HG03469 (cell line): Measurements from ENCODE around the gene SYNJ2.
"Not testable (repeated sequence)": the region's sequence is repeated elsewhere in the genome, so short reads cannot be mapped to it uniquely, and the experiment has no call there.

Experiments
- ATAC-seq: cut with Tn5 transposase; IDR thresholded peaks from one replicate; pipeline ENCODE4 v1.9.1; 2021; ENCODE audit warnings: mild to moderate bottlenecking, moderate library complexity, moderate number of reproducible peaks; ENCODE audit not compliant: unreplicated experiment

Gene SYNJ2

GRCh38 chr6:157954150-157955117, 27.2 kb upstream of the SYNJ2 start:
- ATAC-seq: no peak

- ATAC-seq: no peak
These were observed 26.0 kb upstream of the SYNJ2 start for GRCh38 chr6:157955675-157956074.

- no peak for ATAC-seq
These were observed 25.4 kb upstream of the SYNJ2 start for GRCh38 chr6:157956171-157956730.

- no peak for ATAC-seq
These were observed 22.0 kb upstream of the SYNJ2 start for GRCh38 chr6:157959451-157960227.

GRCh38 chr6:157961153-157961831, 20.4 kb upstream of the SYNJ2 start:
- no peak for ATAC-seq

- no peak for ATAC-seq
These were observed 19.7 kb upstream of the SYNJ2 start for GRCh38 chr6:157961832-157962575.

- no peak for ATAC-seq
These were observed 18.9 kb upstream of the SYNJ2 start for GRCh38 chr6:157962601-157963302.

- no peak for ATAC-seq
These were observed 17.6 kb upstream of the SYNJ2 start for GRCh38 chr6:157964100-157964499.

GRCh38 chr6:157965387-157965786, 16.3 kb upstream of the SYNJ2 start:
- ATAC-seq: no peak

- ATAC-seq: no peak
These were observed 15.1 kb upstream of the SYNJ2 start for GRCh38 chr6:157966589-157966977.

- no peak for ATAC-seq
These were observed 14.6 kb upstream of the SYNJ2 start for GRCh38 chr6:157967020-157967419.

- no peak for ATAC-seq
These were observed 14.2 kb upstream of the SYNJ2 start for GRCh38 chr6:157967486-157967885.

- not testable (repeated sequence) for ATAC-seq
These were observed 9.5 kb upstream of the SYNJ2 start for GRCh38 chr6:157972177-157972576.

- ATAC-seq: no peak
These were observed 7.2 kb upstream of the SYNJ2 start for GRCh38 chr6:157974341-157974894.

- no peak for ATAC-seq
These were observed 6.7 kb upstream of the SYNJ2 start for GRCh38 chr6:157974967-157975366.

GRCh38 chr6:157975456-157975855, 6.2 kb upstream of the SYNJ2 start:
- ATAC-seq: no peak

GRCh38 chr6:157976345-157977175, 5.1 kb upstream of the SYNJ2 start:
- no peak for ATAC-seq

- no peak for ATAC-seq
These were observed 4.4 kb upstream of the SYNJ2 start for GRCh38 chr6:157977176-157977804.
